AG09309 (cell line): ENCODE measurements around the gene GPX4.

Experiments used
- DNase-seq: peaks from one replicate; pipeline ENCODE4 v3.0.0-alpha.2; 2010; ENCODE audit warnings: low read depth
- H3K4me3 ChIP-seq: 2 replicates; pipeline ENCODE4 v1.5.1; 2011; ENCODE audit warnings: mild to moderate bottlenecking, low read depth, low read length, moderate library complexity; ENCODE audit not compliant: control insufficient read depth
- CTCF ChIP-seq: IDR thresholded peaks from 2 replicates; pipeline ENCODE4 v1.5.1; 2011; ENCODE audit warnings: mild to moderate bottlenecking, low read depth, low read length, inconsistent platforms; ENCODE audit not compliant: insufficient read depth, control insufficient read depth; ENCODE audit errors: missing control alignments

The GPX4 gene

GRCh38 chr19:1064661-1065605, 38.9 kb upstream of the GPX4 start:
- no peak for DNase-seq

GRCh38 chr19:1065606-1066109, 38.1 kb upstream of the GPX4 start:
- DNase-seq = no peak
- TF ChIP-seq CTCF = no peak
- H3K4me3 ChIP-seq = no peak overlapping the region

More at GRCh38 chr19:1064661-1065605, 38.9 kb upstream of the GPX4 start:
- peak; percentile 58 for TF ChIP-seq CTCF
- H3K4me3 ChIP-seq = no peak overlapping the region

- no peak overlapping the region for H3K4me3 ChIP-seq
- no peak for TF ChIP-seq CTCF
- no peak for DNase-seq
Observed at GRCh38 chr19:1066251-1066747, 37.5 kb upstream of the GPX4 start.

- H3K4me3 ChIP-seq = no peak within 1 kb of the TSS; the same call in 1 of the 2 replicates
- no peak for TF ChIP-seq CTCF
- DNase-seq = no peak
Observed at GRCh38 chr19:1066748-1067340, 37.0 kb upstream of the GPX4 start, which contains the start of gene ARHGAP45. ARHGAP45 (plus strand) TSS chr19:1067167; CDS start chr19:1067406, 239 bp downstream.

GRCh38 chr19:1067341-1067957, 36.3 kb upstream of the GPX4 start:
- DNase-seq = no peak
- H3K4me3 ChIP-seq = no peak overlapping the region; the same call in 1 of the 2 replicates

More at GRCh38 chr19:1067341-1067957, 36.3 kb upstream of the GPX4 start:
- TF ChIP-seq CTCF = no peak
